Activated CD8-positive, alpha-beta memory T cell treated with anti-CD3 and anti-CD28 coated beads for 48 hours (primary cell): ENCODE measurements around the gene ADNP.
"Not testable (repeated sequence)": the region's sequence is repeated elsewhere in the genome, so short reads cannot be mapped to it uniquely, and the experiment has no call there.

ENCODE experiments used
- DNase-seq, 3 experiments: peaks; one replicate each; pipeline ENCODE4 v3.0.0-alpha.2; 2020; ENCODE audit warnings: low read depth in 2 of 3, low spot score in 2 of 3

Gene ADNP

DNA sequence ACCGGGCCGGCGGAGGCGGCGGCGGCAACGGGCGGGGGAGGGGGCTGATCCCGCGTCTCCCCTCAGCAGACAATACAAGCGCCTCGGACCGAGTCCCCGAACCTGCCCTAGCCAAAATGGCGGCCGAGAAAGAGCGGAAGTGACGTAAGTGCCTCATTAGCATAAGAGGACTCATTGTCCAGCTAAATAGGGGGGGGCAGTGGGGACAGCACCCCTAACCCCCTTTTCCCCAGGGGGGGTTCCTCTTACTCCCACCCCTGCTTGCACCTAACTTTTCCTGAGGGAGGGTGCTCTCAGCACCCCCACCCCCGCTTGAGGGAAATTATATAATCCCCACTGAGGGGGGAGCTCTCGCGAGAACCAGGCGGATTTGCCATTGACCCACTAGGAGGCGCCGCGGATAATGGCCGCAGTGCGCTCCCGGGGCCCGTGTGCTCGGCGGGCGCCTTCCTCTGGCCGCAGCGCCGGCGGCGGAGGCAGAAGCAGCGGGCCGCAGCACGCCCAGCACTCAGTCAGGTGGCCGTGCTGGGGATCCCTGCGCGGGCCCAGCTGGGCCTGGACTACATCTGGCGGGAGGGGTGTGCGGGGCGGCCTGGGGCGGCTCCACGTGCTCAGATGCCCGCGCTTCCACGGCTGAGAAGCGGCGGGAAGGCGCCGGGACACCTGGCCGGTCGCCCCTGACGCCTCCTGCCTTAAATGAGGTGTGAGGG, at the start of gene ADNP:
Gene ADNP (minus strand): TSS at position 132 of the 710 bp plus-strand sequence. CDS start 27,441 bp downstream, outside the sequence.
- peak; percentile 71 to 84 (median 73) for DNase-seq

DNA sequence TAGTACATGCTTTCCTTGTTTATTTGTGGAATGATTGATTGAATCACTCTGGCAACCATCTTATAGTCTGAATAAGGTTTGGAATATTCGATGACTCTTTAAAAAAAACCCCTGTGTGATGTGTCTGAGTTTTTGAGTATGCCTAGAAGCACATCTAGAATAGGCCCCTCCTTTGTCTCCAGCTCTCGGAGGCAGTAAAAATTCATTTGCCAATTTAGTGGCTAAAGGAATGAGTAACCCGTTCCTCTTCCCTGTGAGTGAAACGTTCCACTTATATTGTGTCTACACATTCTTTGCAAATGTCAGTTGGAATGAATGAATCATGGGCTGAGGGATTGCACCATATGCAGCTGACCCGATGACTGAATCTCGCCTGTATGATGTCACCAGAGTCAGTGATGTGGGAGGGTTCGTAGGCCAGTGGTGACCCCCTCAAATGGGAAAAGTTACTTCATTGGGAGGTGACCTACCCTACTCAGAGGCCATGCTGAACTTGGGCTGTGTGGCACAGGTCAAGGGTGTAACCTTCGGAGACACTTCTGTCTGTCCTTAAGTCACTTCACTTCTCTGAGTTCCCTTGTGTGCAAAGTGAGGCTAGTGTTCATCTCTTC, 48.9 kb upstream of the ADNP start:
- peak in 2 of 3 experiments; percentile 23 to 24 for DNase-seq

DNA sequence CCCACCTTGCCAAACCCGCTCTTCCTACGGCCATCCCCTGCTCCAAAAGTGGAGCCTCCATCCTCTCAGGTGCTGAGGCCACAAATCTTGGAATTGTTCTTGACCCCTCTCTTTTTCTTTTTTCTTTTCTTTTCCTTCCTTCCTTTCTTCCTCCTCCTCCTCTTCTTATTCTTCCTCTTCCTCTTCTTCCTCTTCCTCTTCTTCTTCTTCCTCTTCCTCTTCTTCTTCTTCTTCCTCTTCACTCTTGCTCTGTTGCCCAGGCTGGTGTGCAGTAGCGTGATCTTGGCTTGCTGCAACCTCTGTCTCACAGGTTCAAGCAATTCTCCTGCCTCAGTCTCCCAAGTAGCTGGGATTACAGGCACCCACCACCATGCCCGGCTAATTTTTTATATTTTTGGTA, 47.3 kb upstream of the ADNP start:
- not testable (repeated sequence) for DNase-seq

DNA sequence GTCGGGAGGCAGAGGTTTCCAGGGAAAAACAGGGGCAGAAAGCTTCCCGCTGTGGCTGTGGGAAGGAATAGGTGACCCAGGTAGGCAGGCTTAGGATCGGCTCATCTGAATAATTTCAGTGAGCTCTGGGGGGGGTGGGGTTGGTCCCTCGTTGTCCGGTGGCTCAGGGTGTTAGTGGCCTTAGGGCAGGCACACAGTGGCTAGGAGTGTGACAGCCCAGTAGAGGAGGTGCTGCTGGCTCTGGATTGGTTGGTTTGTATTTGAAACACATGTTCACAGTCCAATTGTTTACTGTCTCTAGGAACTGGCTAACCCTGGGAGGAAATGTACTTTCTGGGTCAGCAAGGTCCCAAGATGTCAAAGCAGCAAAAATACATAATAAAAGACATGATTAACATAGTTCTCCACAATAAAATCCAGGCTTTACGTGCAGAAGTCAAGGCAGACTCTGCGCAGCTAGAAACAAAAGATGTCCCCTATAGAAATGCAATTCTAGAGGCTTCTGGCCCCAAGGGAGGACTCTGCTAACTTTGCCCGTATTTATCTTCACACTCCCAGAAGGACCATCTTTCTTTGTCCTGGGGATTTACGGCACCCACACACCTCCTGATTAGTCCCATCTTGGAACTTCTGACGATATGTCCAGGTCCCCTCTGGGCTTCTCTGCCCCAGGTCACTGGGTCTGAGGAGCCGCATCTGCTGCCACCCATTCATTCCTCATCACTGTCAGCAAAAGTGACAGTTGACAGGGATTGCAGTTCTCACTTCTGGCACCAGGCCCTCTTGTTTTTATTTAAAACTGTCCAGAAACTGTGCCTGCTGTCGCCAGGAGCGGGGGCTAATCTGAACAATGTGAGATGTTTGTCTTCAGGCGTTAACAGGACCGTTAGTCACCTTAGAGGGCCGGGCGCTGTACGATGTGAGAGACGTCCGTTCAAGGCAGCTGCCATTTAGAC, 46.1 kb upstream of the ADNP start:
- no peak for DNase-seq

DNA sequence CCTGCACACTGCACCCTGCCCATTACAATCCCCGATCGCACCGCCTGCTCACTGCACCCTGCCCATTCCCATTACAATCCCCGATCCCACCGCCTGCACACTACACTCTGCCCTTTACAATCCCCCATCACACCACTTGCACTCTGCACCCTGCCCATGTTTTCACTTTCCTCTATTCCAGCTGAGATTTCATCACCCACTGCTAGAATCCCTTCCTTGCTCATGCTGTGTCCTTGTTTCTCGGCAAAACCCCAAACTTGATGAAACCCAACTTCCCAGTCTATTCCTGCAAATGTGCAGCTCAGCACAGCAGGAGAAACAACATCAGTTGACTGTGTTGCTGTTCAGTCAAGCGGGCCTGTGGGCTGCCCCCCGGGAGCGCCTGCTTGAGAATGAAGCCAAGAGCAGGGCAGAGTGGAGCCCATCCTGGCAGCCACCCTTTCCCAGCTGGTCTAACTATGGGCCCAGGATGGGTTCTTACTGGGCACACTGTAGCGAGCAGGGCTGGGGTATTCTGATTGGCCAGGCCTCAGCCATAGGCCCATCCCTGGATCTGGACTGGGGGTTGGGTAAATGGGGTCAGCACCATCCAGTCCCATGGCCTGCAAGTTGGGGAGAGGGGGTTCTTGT, 44.6 kb upstream of the ADNP start:
- DNase-seq: no peak

DNA sequence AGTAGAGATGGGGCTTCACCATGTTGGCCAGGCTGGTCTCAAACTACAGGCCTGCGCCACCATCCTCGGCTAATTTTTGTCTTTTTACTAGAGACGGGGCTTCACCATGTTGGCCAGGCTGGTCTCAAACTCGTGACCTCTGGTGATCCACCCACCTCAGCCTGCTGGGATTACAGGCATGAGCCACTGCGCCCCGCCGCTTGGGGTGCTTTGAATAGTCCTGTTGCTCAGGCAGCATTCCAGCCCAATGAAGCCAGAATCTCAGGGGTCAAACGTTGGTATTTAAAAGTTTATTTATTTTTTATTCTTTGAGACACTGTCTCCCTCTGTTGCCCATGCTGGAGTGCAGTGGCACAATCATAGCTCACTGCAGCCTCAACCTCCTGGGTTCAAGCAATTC, 38.7 kb upstream of the ADNP start:
- DNase-seq: no peak

DNA sequence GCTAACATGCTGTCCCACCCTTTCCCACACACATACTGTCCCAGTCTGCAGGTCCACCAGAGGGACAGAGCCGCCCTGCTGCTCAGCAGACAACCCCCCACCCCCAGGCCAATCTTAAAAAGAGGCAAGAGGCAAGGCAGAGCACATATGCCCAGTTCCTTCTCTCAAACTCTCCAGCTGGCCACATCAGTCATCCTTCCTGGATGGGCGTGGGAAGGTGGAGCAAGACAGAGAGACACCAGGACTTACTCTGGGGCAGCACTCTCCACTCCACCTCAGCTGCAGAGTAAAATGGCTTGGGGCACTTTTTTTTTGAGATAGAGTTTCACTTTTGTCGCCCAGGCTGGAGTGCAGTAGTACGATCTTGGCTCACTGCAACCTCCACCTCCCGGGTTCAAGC, 38.2 kb upstream of the ADNP start:
- no peak for DNase-seq

DNA sequence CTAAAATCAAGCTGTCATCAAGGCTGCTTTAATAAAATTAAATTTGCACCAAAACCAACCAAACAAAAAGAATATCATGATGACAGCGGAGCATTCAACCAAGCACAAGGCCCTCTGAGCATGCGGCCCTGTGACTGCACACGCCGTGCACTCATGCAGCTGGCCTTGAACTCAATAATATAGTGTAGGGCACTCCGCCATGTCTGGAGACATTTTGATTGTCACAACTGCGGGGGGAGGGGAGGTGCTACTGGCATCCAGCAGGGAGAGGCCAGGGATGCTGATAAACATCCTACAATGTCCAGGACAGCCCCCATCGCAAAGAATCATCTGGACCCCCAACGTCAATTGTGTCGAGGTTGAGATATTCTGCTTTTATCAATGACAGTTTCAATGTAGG, 37.1 kb upstream of the ADNP start:
- no peak for DNase-seq

DNA sequence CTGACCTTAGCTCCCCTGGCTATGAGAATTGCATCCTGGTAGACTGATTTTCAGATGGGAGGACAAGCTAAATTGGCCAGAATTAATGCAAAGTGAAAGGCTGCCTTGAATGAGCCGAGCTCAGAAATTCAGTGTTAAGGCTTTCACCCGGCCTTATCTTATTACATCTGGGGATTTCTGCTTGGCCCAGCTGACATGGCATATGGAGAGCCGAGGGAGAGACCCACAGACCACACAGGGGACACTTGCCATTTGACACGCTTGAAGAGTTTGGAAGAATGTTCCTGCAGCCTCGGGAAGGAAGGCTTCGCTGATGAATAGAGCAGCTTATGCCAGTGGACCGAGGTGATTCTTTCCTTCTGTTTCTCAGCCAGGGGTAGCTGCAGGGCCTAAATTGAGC, 36.3 kb upstream of the ADNP start:
- no peak for DNase-seq

DNA sequence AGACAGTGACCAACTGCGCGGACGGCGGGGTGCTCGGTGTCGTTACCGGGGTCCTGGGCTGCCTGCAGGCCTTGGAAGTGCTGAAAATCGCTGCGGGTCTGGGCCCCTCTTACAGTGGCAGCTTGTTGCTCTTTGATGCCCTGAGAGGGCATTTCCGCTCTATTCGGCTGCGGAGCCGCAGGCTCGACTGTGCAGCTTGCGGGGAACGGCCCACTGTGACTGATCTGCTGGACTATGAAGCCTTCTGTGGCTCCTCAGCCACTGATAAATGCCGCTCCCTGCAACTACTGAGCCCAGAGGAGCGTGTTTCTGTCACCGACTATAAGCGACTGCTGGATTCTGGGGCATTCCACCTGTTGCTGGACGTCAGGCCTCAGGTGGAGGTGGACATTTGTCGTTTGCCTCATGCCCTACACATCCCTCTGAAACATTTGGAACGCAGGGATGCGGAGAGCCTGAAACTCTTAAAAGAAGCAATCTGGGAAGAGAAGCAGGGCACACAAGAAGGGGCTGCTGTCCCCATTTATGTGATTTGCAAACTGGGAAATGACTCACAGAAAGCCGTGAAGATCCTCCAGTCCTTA, 28.4 kb upstream of the ADNP start:
- DNase-seq: no peak

DNA sequence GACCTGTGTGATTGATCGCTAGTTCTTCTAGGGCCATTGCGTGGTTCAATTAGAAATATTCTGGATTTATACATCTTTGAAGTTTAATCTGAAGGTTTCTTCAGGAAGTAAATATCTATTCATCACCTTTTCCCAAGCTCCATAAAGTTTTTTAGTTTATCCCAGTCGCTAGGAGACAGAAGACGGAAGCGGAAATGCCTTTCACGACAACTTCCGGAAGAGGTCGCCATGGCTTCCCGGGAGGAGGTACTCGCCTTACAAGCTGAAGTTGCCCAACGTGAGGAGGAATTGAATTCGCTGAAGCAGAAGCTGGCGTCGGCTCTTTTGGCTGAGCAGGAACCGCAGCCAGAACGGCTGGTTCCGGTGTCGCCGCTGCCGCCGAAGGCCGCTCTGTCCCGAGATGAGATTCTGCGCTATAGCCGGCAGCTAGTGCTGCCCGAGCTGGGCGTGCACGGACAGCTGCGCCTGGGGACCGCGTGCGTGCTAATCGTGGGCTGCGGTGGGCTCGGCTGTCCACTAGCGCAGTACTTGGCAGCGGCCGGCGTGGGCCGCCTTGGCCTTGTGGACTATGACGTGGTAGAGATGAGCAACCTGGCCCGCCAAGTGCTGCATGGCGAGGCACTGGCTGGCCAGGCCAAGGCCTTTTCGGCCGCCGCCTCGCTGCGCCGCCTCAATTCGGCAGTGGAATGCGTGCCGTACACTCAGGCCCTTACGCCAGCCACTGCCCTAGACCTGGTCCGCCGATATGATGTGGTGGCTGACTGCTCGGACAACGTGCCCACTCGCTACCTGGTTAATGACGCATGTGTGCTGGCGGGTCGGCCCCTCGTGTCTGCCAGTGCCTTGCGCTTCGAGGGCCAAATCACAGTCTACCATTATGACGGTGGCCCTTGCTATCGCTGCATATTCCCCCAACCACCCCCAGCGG, 27.6 kb upstream of the ADNP start, which contains the start of gene MOCS3:
Gene MOCS3 (plus strand): TSS at position 204 of the 928 bp plus-strand sequence. CDS start 25 bp downstream, at position 229.
- peak; percentile 43 to 63 (median 45) for DNase-seq

DNA sequence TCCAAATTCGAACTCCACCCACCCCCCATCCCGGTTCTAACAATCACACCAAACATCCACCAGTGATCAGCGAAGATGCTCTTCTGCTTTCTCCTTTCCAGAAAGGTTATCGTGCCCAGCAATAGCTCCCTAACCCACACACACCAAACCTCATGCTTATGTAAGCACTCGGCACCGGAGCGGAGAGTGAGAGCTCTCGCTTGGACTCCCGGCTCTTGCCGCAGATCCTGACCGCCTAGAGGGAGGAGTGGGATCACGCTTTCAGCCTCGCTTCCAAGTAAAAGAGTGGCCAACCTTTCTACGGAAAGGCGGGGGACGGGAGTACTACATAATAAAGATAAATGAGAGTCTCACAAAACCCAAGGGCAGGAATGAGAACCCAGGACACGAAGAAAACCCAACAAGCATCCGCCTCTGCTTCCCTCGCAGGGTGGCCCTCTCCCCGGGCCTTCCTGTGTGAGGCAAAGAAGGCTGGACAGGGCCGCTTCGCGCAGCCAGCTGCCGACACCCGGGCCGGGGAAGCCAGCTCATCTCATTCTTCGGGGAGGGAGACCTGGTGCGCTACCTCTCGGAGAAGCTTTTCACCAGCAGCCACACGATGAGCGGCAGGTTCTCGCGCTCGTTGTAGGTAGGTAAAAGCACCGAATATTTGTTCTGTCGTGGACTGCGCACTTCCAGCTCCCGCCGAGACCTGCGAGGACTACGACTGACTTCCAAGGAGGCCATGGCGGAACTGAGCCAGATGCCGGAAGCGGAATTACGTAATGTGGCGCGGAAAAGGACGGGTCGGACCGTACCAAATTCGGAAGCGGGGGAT, 26.8 kb upstream of the ADNP start, which contains the start of gene DPM1:
Gene DPM1 (minus strand): TSS at position 735 of the 817 bp plus-strand sequence. CDS start 9 bp downstream, at position 726.
- peak; percentile 56 to 77 (median 76) for DNase-seq

DNA sequence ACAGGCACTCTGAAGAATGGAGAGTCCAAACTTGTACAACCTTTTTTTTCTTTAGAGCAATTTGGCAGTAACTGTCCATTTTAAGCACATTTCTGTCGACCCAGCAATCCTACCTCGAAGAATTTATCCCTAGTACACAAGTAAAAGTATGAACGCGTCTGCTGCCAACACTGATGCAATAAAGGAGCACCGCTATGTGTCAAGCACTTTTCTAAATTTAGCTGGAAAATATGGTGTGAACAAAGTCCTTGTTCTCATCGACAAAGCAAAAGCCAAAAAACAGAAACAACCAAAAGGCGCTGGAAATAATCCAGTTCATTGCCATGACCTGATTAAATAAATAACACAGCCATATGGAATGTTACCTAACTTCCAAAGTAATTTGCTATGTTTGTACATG, 26.0 kb upstream of the ADNP start:
- DNase-seq: no peak

DNA sequence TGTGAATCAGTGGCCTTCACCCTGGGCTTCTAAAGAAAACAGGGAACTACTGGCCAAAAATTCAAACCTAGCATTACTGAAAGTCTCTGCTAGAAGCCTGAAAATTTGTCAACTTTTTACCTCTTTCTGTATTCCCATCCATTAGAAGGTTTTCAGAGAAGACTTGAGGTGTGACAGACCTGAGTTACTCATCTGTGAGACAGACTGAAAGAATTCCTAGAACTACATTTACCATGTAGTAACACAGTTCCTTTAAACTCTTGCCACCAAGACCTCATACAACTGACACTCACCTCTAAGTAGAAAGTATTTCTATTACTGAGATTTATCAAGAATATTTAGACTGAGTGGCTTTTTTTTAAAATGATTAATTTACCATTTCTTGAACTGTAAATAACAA, 22.6 kb upstream of the ADNP start:
- DNase-seq: no peak

DNA sequence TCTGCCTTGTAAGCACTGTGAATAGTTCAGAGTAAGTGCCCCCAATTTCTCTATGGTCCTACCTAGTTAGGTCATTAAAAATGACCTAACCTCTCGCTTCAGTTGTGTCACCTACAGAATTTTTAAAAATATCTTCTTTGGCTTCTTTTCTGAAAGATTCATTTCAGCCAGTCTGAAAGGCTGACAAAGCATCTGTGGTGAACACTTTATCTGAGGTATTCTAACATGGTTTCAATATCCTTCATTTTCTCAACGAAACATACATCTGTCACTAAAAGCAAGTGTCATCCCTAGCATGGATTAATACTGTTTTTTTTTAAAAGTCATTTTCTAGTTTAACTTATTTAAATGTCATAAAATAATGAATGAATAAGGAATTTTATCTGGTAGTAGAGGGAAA, 22.0 kb upstream of the ADNP start:
- DNase-seq: no peak

DNA sequence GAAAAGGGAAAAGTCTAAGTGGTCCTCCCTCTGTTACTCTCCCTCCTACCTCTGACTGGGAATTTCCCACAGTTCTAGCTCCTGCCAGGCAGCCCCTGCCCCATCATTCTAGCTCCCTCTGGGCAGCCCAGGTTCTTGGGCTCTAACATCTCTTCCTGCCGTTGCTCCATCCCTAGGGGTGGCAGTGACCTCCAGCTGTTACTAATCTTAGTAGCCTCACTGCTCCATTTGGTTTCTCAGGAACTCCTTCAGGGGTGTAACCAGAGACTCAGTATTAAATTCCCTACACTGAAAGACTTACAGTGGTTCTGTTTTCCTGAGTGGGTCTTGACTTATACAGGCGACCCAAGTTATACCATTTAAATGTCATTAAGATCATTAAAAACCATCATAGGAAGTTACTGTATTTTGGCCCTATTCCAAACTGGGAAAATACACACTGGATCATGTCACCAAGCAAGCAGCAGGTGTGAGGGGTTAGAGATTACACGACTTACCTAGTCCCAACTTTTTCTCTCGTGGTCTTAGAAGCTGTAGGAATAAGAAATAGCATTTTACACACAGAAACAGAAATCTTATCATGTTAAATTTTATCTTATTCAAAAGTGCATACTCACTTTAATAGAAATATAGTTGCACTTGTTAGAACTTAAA, 17.0 kb upstream of the ADNP start:
- no peak for DNase-seq

DNA sequence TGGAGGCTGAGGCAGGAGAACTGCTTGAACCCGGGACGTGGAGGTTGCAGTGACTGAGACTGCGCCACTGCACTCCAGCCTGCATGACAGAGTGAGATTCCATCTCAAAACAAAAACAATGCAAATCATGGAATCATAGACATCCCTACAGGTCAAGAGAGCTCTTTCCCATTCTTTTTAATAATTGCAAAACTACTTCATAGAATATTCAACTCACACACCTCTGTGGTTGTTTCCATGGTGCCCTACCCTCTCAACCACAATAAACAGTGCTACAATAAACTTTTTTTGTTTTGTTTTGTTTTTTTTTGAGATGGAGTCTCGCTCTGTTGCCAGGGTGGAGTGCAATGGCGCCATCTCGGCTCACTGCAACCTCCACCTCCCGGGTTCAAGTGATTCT, 11.8 kb upstream of the ADNP start:
- DNase-seq: no peak

DNA sequence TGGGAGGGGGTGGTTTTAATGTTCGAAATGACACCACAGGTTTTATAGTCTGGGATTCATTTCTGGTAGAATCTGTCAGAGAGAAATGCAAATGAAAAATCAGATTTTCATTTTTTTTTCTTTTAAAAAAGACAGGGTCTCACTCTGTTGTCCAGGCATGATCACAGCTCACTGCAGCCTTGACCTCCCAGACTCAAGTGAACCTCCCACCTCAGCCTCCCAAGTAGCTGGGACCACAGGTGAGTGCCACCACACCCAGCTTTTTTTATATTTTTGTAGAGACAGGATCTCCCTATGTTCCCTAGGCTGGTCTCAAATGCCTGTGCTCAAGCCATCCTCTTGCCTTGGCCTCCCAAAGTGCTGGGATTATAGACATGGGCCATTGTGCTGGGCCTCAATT, 2.4 kb upstream of the ADNP start:
- DNase-seq: no peak
